ENCODE measurements around the gene TBC1D5.

DNA sequence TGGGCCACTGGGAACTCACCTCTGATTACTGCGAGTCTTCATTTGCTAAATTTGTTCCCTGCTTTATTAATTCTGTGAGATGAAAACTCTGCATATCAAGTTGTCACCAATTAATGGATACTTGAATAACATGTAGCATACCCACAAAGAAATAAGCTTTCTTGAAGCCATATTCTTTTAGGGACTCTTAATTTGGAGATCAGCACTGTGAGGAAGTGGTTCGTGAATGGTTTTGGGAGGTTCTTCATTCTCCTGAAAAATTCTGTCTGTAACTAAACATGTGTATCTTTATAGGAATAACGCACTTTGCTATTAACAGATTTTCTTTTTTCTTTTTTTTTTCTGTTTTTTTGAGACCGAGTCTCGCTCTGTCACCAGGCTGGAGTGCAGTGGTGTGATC, 19.1 kb upstream of the TBC1D5 start:
- TF ChIP-seq, protein P1, sequence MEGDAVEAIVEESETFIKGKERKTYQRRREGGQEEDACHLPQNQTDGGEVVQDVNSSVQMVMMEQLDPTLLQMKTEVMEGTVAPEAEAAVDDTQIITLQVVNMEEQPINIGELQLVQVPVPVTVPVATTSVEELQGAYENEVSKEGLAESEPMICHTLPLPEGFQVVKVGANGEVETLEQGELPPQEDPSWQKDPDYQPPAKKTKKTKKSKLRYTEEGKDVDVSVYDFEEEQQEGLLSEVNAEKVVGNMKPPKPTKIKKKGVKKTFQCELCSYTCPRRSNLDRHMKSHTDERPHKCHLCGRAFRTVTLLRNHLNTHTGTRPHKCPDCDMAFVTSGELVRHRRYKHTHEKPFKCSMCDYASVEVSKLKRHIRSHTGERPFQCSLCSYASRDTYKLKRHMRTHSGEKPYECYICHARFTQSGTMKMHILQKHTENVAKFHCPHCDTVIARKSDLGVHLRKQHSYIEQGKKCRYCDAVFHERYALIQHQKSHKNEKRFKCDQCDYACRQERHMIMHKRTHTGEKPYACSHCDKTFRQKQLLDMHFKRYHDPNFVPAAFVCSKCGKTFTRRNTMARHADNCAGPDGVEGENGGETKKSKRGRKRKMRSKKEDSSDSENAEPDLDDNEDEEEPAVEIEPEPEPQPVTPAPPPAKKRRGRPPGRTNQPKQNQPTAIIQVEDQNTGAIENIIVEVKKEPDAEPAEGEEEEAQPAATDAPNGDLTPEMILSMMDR (IDR thresholded peaks at IDR 0.05 in 2 of 3, conservative IDR thresholded peaks at IDR 0.05 in 1 of 3; ENCODE audit: borderline replicate concordance in 1 of 3, insufficient read depth in 1 of 3, low read depth in 2 of 3, low read length in 2 of 3), result no peak
- TF ChIP-seq YY1 (IDR thresholded peaks at IDR 0.05; ENCODE audit: extremely low read depth, insufficient replicate concordance, low read depth, low read length) (no peak), POLR2A (IDR thresholded peaks at IDR 0.05; ENCODE audit: borderline replicate concordance, extremely low read depth, insufficient read depth, insufficient read length) (no peak), RAD21 (IDR thresholded peaks at IDR 0.05; ENCODE audit: low read depth) (no peak), ZFX (IDR thresholded peaks at IDR 0.05) (no peak)
- TF ChIP-seq, protein P2, sequence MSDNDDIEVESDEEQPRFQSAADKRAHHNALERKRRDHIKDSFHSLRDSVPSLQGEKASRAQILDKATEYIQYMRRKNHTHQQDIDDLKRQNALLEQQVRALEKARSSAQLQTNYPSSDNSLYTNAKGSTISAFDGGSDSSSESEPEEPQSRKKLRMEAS (IDR thresholded peaks at IDR 0.05), result no peak

All from HCT116 (cell line).